GM19468 (cell line): ENCODE data around the gene TRIM65.

ENCODE experiments used
- ATAC-seq: cut with Tn5 transposase; IDR thresholded peaks from one replicate; pipeline ENCODE4 v1.9.1; 2021; ENCODE audit warnings: mild to moderate bottlenecking, moderate library complexity, moderate number of reproducible peaks; ENCODE audit not compliant: unreplicated experiment; ENCODE audit errors: extremely low read depth

The TRIM65 gene

DNA sequence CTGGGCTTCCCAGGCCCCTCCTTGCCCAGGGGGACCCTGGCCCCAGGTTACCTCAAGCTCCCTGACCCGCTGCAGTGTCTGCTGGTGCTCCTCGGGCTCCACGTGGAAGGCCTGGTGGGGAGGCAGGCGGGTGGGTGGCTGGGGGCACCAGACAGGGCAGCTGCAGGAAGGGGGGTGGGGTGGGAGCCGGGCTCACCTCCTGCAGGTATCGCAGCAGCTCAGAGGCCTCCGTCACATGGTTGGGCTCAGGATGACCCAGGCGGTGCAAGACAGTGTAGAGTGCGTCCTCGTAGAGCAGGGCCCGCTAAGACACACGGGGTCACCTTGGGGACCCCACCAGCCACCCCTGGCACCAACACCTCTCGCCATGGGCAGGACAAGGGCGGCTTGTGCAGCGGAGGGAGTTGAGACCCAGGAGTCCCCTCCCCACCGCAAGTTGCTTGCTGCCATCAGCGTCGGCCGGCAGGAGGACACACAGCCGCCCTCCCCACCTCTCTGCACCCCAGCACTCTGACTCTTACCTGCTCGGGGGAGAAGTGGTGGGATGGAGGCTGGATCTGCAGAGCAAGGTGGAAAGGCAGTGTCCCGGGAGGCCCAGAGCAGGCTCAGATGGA lies 53.7 kb downstream of the TRIM65 start:
- ATAC-seq, result no peak

DNA sequence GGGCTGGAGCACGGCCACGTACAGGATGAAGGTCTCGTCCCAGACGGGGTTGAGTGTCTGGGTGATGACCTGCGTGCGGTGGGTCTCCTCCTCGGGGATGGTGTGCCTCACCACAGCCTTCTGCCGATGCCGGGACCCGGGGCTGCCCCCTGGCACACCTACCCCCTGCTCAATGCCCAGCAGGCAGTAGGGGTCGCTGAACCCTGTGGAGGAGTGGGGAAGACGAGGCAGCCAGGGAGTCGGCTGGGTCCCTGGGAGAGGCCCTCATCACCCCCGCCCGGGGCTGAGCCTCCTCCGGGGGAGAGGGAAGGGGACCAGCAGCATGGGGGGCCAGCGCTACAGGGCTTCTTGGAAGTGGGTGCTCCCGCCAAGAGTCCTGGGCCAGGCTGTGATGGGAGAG lies 54.3 kb downstream of the TRIM65 start:
- no peak for ATAC-seq

DNA sequence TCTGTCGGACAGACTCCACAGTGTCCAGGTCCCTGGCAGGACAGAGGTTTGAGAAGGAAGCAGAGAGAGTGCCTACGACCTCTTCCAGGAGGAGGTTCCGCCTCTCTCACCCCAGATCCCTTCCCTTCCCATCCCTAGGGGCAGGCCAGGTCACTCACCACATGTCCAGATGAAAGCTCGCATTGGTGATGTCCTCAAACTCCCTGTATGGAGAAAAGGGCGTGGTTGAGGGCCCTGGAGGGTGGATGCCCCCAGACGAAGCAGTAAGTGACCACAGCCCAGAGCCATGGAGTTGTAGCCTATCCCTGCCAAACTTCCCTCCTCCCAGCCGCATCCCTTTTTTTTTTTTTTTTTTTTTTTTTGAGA lies 56.0 kb downstream of the TRIM65 start:
- ATAC-seq, result no peak

DNA sequence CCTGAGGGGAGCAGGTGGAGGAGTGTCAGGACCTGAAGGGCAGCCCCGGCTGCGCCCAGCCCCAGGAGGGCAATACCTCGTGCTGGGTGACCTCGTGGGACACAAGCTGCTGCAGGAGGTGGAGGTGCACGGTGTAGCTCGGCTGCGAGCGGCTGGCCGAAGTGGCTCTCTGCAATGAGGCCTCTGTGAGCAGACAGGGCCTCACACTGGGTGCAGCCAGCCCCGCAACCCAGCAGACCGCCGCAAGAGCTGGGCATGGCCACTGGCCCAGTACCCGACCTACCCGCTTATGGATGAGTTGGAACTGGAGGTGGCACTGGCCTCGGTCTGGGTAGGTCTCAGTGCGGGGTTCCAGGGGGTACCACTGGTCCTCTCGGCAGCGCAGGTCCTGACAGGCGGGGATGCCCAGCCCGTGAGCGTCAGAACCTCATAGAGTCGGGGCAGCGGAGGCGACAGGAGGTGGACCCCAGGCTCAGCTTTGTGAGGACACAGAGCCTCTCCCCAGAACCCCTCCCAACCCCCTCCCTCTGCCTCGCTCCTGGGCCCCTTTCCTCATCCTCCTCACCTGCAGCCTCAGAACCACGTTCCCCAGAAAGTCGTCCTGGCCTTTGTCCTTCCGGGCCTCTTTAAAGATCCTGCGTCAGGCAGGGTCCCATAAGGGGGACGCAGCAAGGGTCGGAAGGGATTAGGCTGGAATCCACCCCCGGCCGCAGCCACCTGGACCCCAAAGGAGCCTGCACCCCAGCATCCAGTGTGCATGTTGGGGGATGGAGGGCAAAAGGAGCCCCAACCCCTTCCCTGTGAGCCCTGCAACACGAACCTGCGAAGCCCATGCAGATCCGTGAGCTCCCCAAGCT lies 56.6 kb downstream of the TRIM65 start:
- ATAC-seq, result no peak
